Left lobe of liver (tissue), 2 donors: Measurements from ENCODE around the gene HAVCR2. TPM values are rescaled to one million over a fixed set of nuclear protein-coding genes. Genes with fewer than 3 reads are reported as not detected.
"Not testable (repeated sequence)": the region's sequence is repeated elsewhere in the genome, so short reads cannot be mapped to it uniquely, and the experiment has no call there.

Source experiments
- ATAC-seq: fragments of 200-7000 bp; cut with Tn5 transposase; one replicate; pipeline ENCODE4 v1.9.1; 2020; ENCODE audit warnings: mild to moderate bottlenecking, moderate library complexity
- DNase-seq: peaks from one replicate; pipeline ENCODE4 v3.0.0-alpha.2; 2020; ENCODE audit warnings: low spot score
- total RNA-seq: library from RNA; stranded (reverse); gene quantifications from one replicate; pipeline ENCODE4 v1.2.1, GENCODE V29; 2021
- donor health status: DM: no; HTN: no; CAD: no; lungs with moderate emphysema.
- donor health status: DM: no; HTN: yes; CAD: no.

HAVCR2 gene
- total RNA-seq, 1 donor from 2014 or later = 2.9 TPM

GRCh38 chr5:157100140-157100679 lies 8.6 kb downstream of the HAVCR2 start:
- no peak for DNase-seq

GRCh38 chr5:157088342-157088990 lies 20.4 kb downstream of the HAVCR2 start:
- DNase-seq (no peak), ATAC-seq (no peak)

More at GRCh38 chr5:157100140-157100679, 8.6 kb downstream of the HAVCR2 start:
- ATAC-seq = no peak

GRCh38 chr5:157086751-157087359 lies 22.0 kb downstream of the HAVCR2 start:
- no peak for DNase-seq
- no peak for ATAC-seq

GRCh38 chr5:157085930-157086329 lies 22.9 kb downstream of the HAVCR2 start:
- ATAC-seq (no peak), DNase-seq (no peak)

GRCh38 chr5:157080286-157080685 lies 28.6 kb downstream of the HAVCR2 start:
- DNase-seq (no peak), ATAC-seq (no peak)

GRCh38 chr5:157076558-157076957 lies 32.3 kb downstream of the HAVCR2 start:
- DNase-seq (no peak), ATAC-seq (no peak)

- no peak for ATAC-seq
- no peak for DNase-seq
These were observed 36.3 kb downstream of the HAVCR2 start for GRCh38 chr5:157072508-157072907.

GRCh38 chr5:157069949-157070348 lies 38.9 kb downstream of the HAVCR2 start:
- ATAC-seq (peak; percentile 70), DNase-seq (no peak)

GRCh38 chr5:157068785-157069184 lies 40.1 kb downstream of the HAVCR2 start:
- ATAC-seq (no peak), DNase-seq (no peak)

- DNase-seq (no peak), ATAC-seq (no peak)
These were observed 40.5 kb downstream of the HAVCR2 start for GRCh38 chr5:157068339-157068738.

- DNase-seq = no peak
- no peak for ATAC-seq
These were observed 41.8 kb downstream of the HAVCR2 start for GRCh38 chr5:157067005-157067404.

GRCh38 chr5:157066080-157066479 lies 42.8 kb downstream of the HAVCR2 start:
- no peak for DNase-seq
- ATAC-seq = no peak

GRCh38 chr5:157063776-157064430 lies 44.9 kb downstream of the HAVCR2 start:
- DNase-seq = no peak
- ATAC-seq = peak; percentile 62

- DNase-seq (no peak), ATAC-seq (peak; percentile 42)
These were observed 49.0 kb downstream of the HAVCR2 start for GRCh38 chr5:157059891-157060290.

- no peak for DNase-seq
- peak; percentile 88 for ATAC-seq
These were observed 49.7 kb downstream of the HAVCR2 start, which contains the start of gene HAVCR1 for GRCh38 chr5:157059093-157059539. Gene HAVCR1 (minus strand): TSS chr5:157059116. CDS start chr5:157057943, 1,173 bp downstream.

- DNase-seq (no peak), ATAC-seq (peak; percentile 67)
These were observed 51.1 kb downstream of the HAVCR2 start for GRCh38 chr5:157057459-157058370.

GRCh38 chr5:157056848-157057247 lies 52.0 kb downstream of the HAVCR2 start:
- ATAC-seq, DNase-seq: not testable (repeated sequence)

- ATAC-seq (no peak), DNase-seq (no peak)
These were observed 57.1 kb downstream of the HAVCR2 start for GRCh38 chr5:157051604-157052245.

- no peak for DNase-seq
- ATAC-seq = no peak
These were observed 58.8 kb downstream of the HAVCR2 start for GRCh38 chr5:157050050-157050449.

- DNase-seq (no peak), ATAC-seq (no peak)
These were observed 59.2 kb downstream of the HAVCR2 start for GRCh38 chr5:157049605-157050004.
